Neutrophil (primary cell): Measurements from ENCODE around the gene ABLIM1.

ENCODE experiments used
- H3K27ac ChIP-seq: fragments of 200-600 bp; sonication (generic); 2 replicates; pipeline ENCODE4 v1.5.1; 2016; ENCODE audit warnings: mild to moderate bottlenecking, moderate library complexity
- H3K27me3 ChIP-seq: fragments of 200-600 bp; sonication (generic); 2 replicates; pipeline ENCODE4 v1.6.0; 2016; ENCODE audit warnings: mild to moderate bottlenecking
- H3K36me3 ChIP-seq: fragments of 200-600 bp; sonication (generic); 2 replicates; pipeline ENCODE4 v1.5.1; 2017
- H3K4me1 ChIP-seq, 2 experiments: fragments of 200-600 bp in 1 of 2; sonication (generic) in 1 of 2; 1 replicate in 1 of 2; 2 replicates in 1 of 2; pipeline versions ENCODE4 v1.5.1 to v1.6.1; 2013 to 2016; ENCODE audit warnings: low read depth in 1 of 2, low read length in 1 of 2, mild to moderate bottlenecking in 1 of 2, moderate library complexity in 1 of 2; ENCODE audit not compliant: control insufficient read depth in 1 of 2, insufficient read depth in 1 of 2
- H3K4me3 ChIP-seq, 2 experiments: fragments of 200-600 bp in 1 of 2; sonication (generic) in 1 of 2; 1 replicate in 1 of 2; 2 replicates in 1 of 2; pipeline ENCODE4 v1.5.1; 2013 to 2016; ENCODE audit warnings: low read depth in 1 of 2, low read length in 1 of 2, mild to moderate bottlenecking in 1 of 2, moderate library complexity in 1 of 2
- H3K9me3 ChIP-seq: fragments of 200-600 bp; sonication (generic); 2 replicates; pipeline ENCODE4 v1.5.1; 2016
- CTCF ChIP-seq: fragments of 200-600 bp; sonication (generic); IDR thresholded peaks from 2 replicates; pipeline ENCODE4 v1.5.1; 2016; ENCODE audit warnings: antibody characterized with exemption

The ABLIM1 gene

GRCh38 chr10:114544045-114544659 lies 113.9 kb downstream of the ABLIM1 start:
- peak overlapping the region; percentile 69 for H3K27ac ChIP-seq
- H3K36me3 ChIP-seq: no peaks in the 10 kb centered on the region
- H3K27me3 ChIP-seq: peaks cover 28% of the 10 kb centered on the region
- H3K4me1 ChIP-seq: peaks cover 12 to 21% of the 10 kb centered on the region in 2 experiments
- no peak for TF ChIP-seq CTCF
- H3K4me3 ChIP-seq: no peak overlapping the region
- no peaks in the 10 kb centered on the region for H3K9me3 ChIP-seq

- Histone ChIP-seq H3K36me3 (no peaks in the 10 kb centered on the region), H3K4me3 (no peak overlapping the region), H3K9me3 (no peaks in the 10 kb centered on the region), H3K27me3 (peaks cover 23% of the 10 kb centered on the region), H3K27ac (peak overlapping the region; percentile 69), H3K4me1 (peaks cover 12 to 23% of the 10 kb centered on the region in 2 experiments)
- no peak for TF ChIP-seq CTCF
Measured at GRCh38 chr10:114543456-114543855, 114.6 kb downstream of the ABLIM1 start.

- no peaks in the 10 kb centered on the region for H3K36me3 ChIP-seq
- H3K27ac ChIP-seq: no peak overlapping the region
- peaks cover 19% of the 10 kb centered on the region for H3K27me3 ChIP-seq
- no peak for TF ChIP-seq CTCF
- H3K4me3 ChIP-seq: no peak overlapping the region
- H3K9me3 ChIP-seq: no peaks in the 10 kb centered on the region
- peaks cover 12 to 24% of the 10 kb centered on the region in 2 experiments for H3K4me1 ChIP-seq
Measured at GRCh38 chr10:114542373-114542772, 115.7 kb downstream of the ABLIM1 start.

- Histone ChIP-seq H3K27me3 (peaks cover 13% of the 10 kb centered on the region), H3K9me3 (no peaks in the 10 kb centered on the region), H3K36me3 (no peaks in the 10 kb centered on the region), H3K27ac (no peak overlapping the region), H3K4me3 (no peak overlapping the region), H3K4me1 (peaks cover 12 to 24% of the 10 kb centered on the region in 2 experiments)
- no peak for TF ChIP-seq CTCF
Measured at GRCh38 chr10:114541797-114542160, 116.3 kb downstream of the ABLIM1 start.

- no peak overlapping the region for H3K4me3 ChIP-seq
- no peak for TF ChIP-seq CTCF
Measured at GRCh38 chr10:114541081-114541796, 116.8 kb downstream of the ABLIM1 start.

More at GRCh38 chr10:114541081-114541796, 116.8 kb downstream of the ABLIM1 start:
- Histone ChIP-seq H3K9me3 (no peaks in the 10 kb centered on the region), H3K27me3 (peaks cover 9% of the 10 kb centered on the region), H3K27ac (no peak overlapping the region), H3K36me3 (no peaks in the 10 kb centered on the region), H3K4me1 (peaks cover 12 to 24% of the 10 kb centered on the region in 2 experiments)
